ENCODE results near the gene DCDC2C. TPM values are rescaled to one million over a fixed set of nuclear protein-coding genes. Genes with fewer than 3 reads are reported as not detected.

Gene DCDC2C
- total and polyA plus RNA-seq, 2 experiments from 2014 or later: not detected

GRCh38 chr2:3751806-3752205 lies 48.4 kb downstream of the DCDC2C start:
- Histone ChIP-seq H3K9ac (no peak overlapping the region), H2AFZ (no peak overlapping the region), H3K27ac (no peak overlapping the region), H4K20me1 (ENCODE audit: insufficient read depth) (no peaks in the 10 kb centered on the region), H3K9me2 (ENCODE audit: insufficient read depth) (no peaks in the 10 kb centered on the region), H3K27me3 (replicated peaks; ENCODE audit: insufficient read depth) (peaks cover 18% of the 10 kb centered on the region), H3K36me3 (ENCODE audit: low read depth) (no peaks in the 10 kb centered on the region), H3K4me3 (no peak overlapping the region), H3K4me1 (ENCODE audit: insufficient read depth) (no peaks in the 10 kb centered on the region), H3K9me3 (ENCODE audit: low read depth) (no peaks in the 10 kb centered on the region), H3K79me2 (ENCODE audit: insufficient read depth) (no peaks in the 10 kb centered on the region), H3F3A (ENCODE audit: insufficient read depth) (peaks cover 7% of the 10 kb centered on the region), H3K4me2 (ENCODE audit: unreplicated experiment) (no peak overlapping the region)
- 7 to 9% methylated on average over 5 of the region's 5 CpGs for WGBS, 2 experiments (ENCODE audit: low coverage in 1 of 2, low lambda C conversion rate in 2 of 2, missing lambda C conversion rate in 2 of 2)
- no peak for DNase-seq
- TF ChIP-seq EZH2phosphoT487 (IDR thresholded peaks at IDR 0.05; ENCODE audit: insufficient read depth, low read depth): no peak
- TF ChIP-seq EZH2 (IDR thresholded peaks at IDR 0.05; ENCODE audit: insufficient read depth, poor library complexity, severe bottlenecking): no peak
- in situ Hi-C loops (cut with MboI): no loop called here

DNA sequence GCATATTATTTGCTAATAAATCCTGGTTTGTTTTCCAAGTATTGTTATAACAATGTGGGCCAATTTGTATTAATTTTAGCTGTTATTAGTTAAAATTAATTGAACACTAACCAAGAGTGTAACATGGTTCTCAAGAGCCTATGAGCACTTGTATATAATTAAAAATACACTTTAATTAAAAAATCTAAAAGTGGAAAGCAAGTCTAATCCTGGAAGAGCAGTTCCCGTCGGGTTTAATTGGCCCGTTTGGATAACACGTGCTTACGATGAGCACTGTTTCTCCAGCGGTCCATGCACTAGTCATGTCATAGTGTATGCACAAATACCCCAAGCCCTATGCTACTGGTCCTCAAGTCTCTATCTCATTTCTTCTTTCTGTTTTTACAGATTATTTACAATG lies 49.0 kb downstream of the DCDC2C start:
- WGBS, 2 experiments (ENCODE audit: low coverage in 1 of 2, low lambda C conversion rate in 2 of 2, missing lambda C conversion rate in 2 of 2): 49 to 56% methylated on average over 6 of the region's 6 CpGs
- no peak for DNase-seq

GRCh38 chr2:3753561-3753960 lies 50.2 kb downstream of the DCDC2C start:
- Histone ChIP-seq H3K36me3 (ENCODE audit: low read depth) (no peaks in the 10 kb centered on the region), H3K9ac (no peak overlapping the region), H3K4me2 (ENCODE audit: unreplicated experiment) (no peak overlapping the region), H3K9me2 (ENCODE audit: insufficient read depth) (no peaks in the 10 kb centered on the region), H3K27ac (no peak overlapping the region), H3K79me2 (ENCODE audit: insufficient read depth) (no peaks in the 10 kb centered on the region), H4K20me1 (ENCODE audit: insufficient read depth) (no peaks in the 10 kb centered on the region), H3F3A (ENCODE audit: insufficient read depth) (peaks cover 7% of the 10 kb centered on the region), H3K4me3 (no peak overlapping the region), H3K27me3 (replicated peaks; ENCODE audit: insufficient read depth) (peaks cover 18% of the 10 kb centered on the region), H3K4me1 (ENCODE audit: insufficient read depth) (no peaks in the 10 kb centered on the region), H3K9me3 (ENCODE audit: low read depth) (no peaks in the 10 kb centered on the region), H2AFZ (no peak overlapping the region)
- no peak for DNase-seq
- 38 to 42% methylated on average over 8 of the region's 8 CpGs for WGBS, 2 experiments (ENCODE audit: low coverage in 1 of 2, low lambda C conversion rate in 2 of 2, missing lambda C conversion rate in 2 of 2)
- no peak for TF ChIP-seq EZH2phosphoT487 (IDR thresholded peaks at IDR 0.05; ENCODE audit: insufficient read depth, low read depth)
- no peak for TF ChIP-seq EZH2 (IDR thresholded peaks at IDR 0.05; ENCODE audit: insufficient read depth, poor library complexity, severe bottlenecking)
- in situ Hi-C loops (cut with MboI): no loop called here

More for the DNA sequence above, 49.0 kb downstream of the DCDC2C start:
- H3K4me1 ChIP-seq (ENCODE audit: insufficient read depth): no peaks in the 10 kb centered on the region
- H3K79me2 ChIP-seq (ENCODE audit: insufficient read depth): no peaks in the 10 kb centered on the region
- H3F3A ChIP-seq (ENCODE audit: insufficient read depth): peaks cover 7% of the 10 kb centered on the region
- no peak overlapping the region for H3K4me2 ChIP-seq (ENCODE audit: unreplicated experiment)
- no peak overlapping the region for H3K27ac ChIP-seq
- no peaks in the 10 kb centered on the region for H3K9me2 ChIP-seq (ENCODE audit: insufficient read depth)
- H3K9ac ChIP-seq: no peak overlapping the region
- no peaks in the 10 kb centered on the region for H4K20me1 ChIP-seq (ENCODE audit: insufficient read depth)
- H3K36me3 ChIP-seq (ENCODE audit: low read depth): no peaks in the 10 kb centered on the region
- no peak overlapping the region for H3K4me3 ChIP-seq
- no peaks in the 10 kb centered on the region for H3K9me3 ChIP-seq (ENCODE audit: low read depth)
- TF ChIP-seq EZH2 (IDR thresholded peaks at IDR 0.05; ENCODE audit: insufficient read depth, poor library complexity, severe bottlenecking) (no peak), EZH2phosphoT487 (IDR thresholded peaks at IDR 0.05; ENCODE audit: insufficient read depth, low read depth) (no peak)
- peaks cover 18% of the 10 kb centered on the region for H3K27me3 ChIP-seq (replicated peaks; ENCODE audit: insufficient read depth)
- H2AFZ ChIP-seq: no peak overlapping the region
- in situ Hi-C loops (cut with MboI): no loop called here

GRCh38 chr2:3754280-3754679 lies 50.9 kb downstream of the DCDC2C start:
- Histone ChIP-seq H3K79me2 (ENCODE audit: insufficient read depth) (no peaks in the 10 kb centered on the region), H3K27me3 (replicated peaks; ENCODE audit: insufficient read depth) (peaks cover 22% of the 10 kb centered on the region), H3K4me2 (ENCODE audit: unreplicated experiment) (no peak overlapping the region), H3K27ac (no peak overlapping the region), H3K4me3 (no peak overlapping the region), H3K36me3 (ENCODE audit: low read depth) (no peaks in the 10 kb centered on the region), H4K20me1 (ENCODE audit: insufficient read depth) (no peaks in the 10 kb centered on the region), H3K4me1 (ENCODE audit: insufficient read depth) (no peaks in the 10 kb centered on the region), H3K9me2 (ENCODE audit: insufficient read depth) (no peaks in the 10 kb centered on the region), H3K9me3 (ENCODE audit: low read depth) (no peaks in the 10 kb centered on the region), H3K9ac (no peak overlapping the region), H2AFZ (no peak overlapping the region), H3F3A (ENCODE audit: insufficient read depth) (peaks cover 7% of the 10 kb centered on the region)
- DNase-seq: no peak
- no peak for TF ChIP-seq EZH2phosphoT487 (IDR thresholded peaks at IDR 0.05; ENCODE audit: insufficient read depth, low read depth)
- TF ChIP-seq EZH2 (IDR thresholded peaks at IDR 0.05; ENCODE audit: insufficient read depth, poor library complexity, severe bottlenecking): no peak
- 19 to 22% methylated on average over 5 of the region's 5 CpGs for whole genome bisulfite sequencing, 2 experiments (ENCODE audit: low coverage in 1 of 2, low lambda C conversion rate in 2 of 2, missing lambda C conversion rate in 2 of 2)
- in situ Hi-C loops (cut with MboI): no loop called here

GRCh38 chr2:3754795-3755194 lies 51.4 kb downstream of the DCDC2C start:
- peaks cover 22% of the 10 kb centered on the region for H3K27me3 ChIP-seq (replicated peaks; ENCODE audit: insufficient read depth)
- H3K4me3 ChIP-seq: no peak overlapping the region
- peaks cover 7% of the 10 kb centered on the region for H3F3A ChIP-seq (ENCODE audit: insufficient read depth)
- 4 to 7% methylated on average over 3 of the region's 3 CpGs for WGBS, 2 experiments (ENCODE audit: low coverage in 1 of 2, low lambda C conversion rate in 2 of 2, missing lambda C conversion rate in 2 of 2)
- no peak for DNase-seq
- H3K36me3 ChIP-seq (ENCODE audit: low read depth): no peaks in the 10 kb centered on the region
- TF ChIP-seq EZH2phosphoT487 (IDR thresholded peaks at IDR 0.05; ENCODE audit: insufficient read depth, low read depth) (no peak), EZH2 (IDR thresholded peaks at IDR 0.05; ENCODE audit: insufficient read depth, poor library complexity, severe bottlenecking) (no peak)
- H2AFZ ChIP-seq: no peak overlapping the region
- H3K9me2 ChIP-seq (ENCODE audit: insufficient read depth): no peaks in the 10 kb centered on the region
- no peaks in the 10 kb centered on the region for H4K20me1 ChIP-seq (ENCODE audit: insufficient read depth)
- no peaks in the 10 kb centered on the region for H3K79me2 ChIP-seq (ENCODE audit: insufficient read depth)
- no peaks in the 10 kb centered on the region for H3K9me3 ChIP-seq (ENCODE audit: low read depth)
- H3K9ac ChIP-seq: no peak overlapping the region
- H3K27ac ChIP-seq: no peak overlapping the region
- no peaks in the 10 kb centered on the region for H3K4me1 ChIP-seq (ENCODE audit: insufficient read depth)
- no peak overlapping the region for H3K4me2 ChIP-seq (ENCODE audit: unreplicated experiment)
- in situ Hi-C loops (cut with MboI): no loop called here
